K562 (cell line): Measurements from ENCODE around the gene PLXND1. TPM values are rescaled to one million over a fixed set of nuclear protein-coding genes. Genes with fewer than 3 reads are reported as not detected.

Experiments used
- BCOR ChIP-seq: fragments of 450-650 bp; IDR thresholded peaks from 2 replicates; pipeline ENCODE4 v1.6.1; 2016
- FOXM1 ChIP-seq, 2 experiments: fragments of 450-650 bp in 1 of 2; sonication (generic) in 1 of 2; formaldehyde crosslinking in 1 of 2; IDR thresholded peaks; 2 replicates each; pipeline versions ENCODE4 v1.6.1 to v1.9.0; 2017 to 2022; ENCODE audit warnings: low read depth in 2 of 2, mild to moderate bottlenecking in 2 of 2, missing genetic modification reagents in 1 of 2, moderate library complexity in 1 of 2
- GATAD2A ChIP-seq: fragments of 450-650 bp; IDR thresholded peaks from 2 replicates; pipeline ENCODE4 v1.6.1; 2017
- GMEB1 ChIP-seq: fragments of 250-450 bp; sonication (Bioruptor Pico); IDR thresholded peaks from 2 replicates; pipeline ENCODE4 v1.4.0; 2020; ENCODE audit warnings: mild to moderate bottlenecking
- GTF2A2 ChIP-seq: IDR thresholded peaks from 2 replicates; pipeline ENCODE4 v1.6.1; 2016; ENCODE audit warnings: mild to moderate bottlenecking, missing genetic modification characterization, missing compliant biosample characterization
- HLTF ChIP-seq: fragments of 450-650 bp; IDR thresholded peaks from 2 replicates; pipeline ENCODE4 v1.6.1; 2016
- KDM5B ChIP-seq: fragments of 200-600 bp; sonication (generic); IDR thresholded peaks from 2 replicates; pipeline ENCODE4 v1.6.1; 2012; ENCODE audit warnings: low read depth, mild to moderate bottlenecking, moderate library complexity, low read length, control low read depth, inconsistent platforms; ENCODE audit not compliant: insufficient replicate concordance
- KLF16 ChIP-seq: IDR thresholded peaks from 2 replicates; pipeline ENCODE4 v1.6.1; 2016; ENCODE audit warnings: antibody characterized with exemption
- NCOA1 ChIP-seq: fragments of 450-650 bp; IDR thresholded peaks from 2 replicates; pipeline ENCODE4 v1.6.1; 2016; ENCODE audit warnings: low read depth
- NR2C2 ChIP-seq, 2 experiments: fragments of 200-800 bp in 1 of 2; sonication (Bioruptor generic) in 1 of 2; sonication (generic) in 1 of 2; formaldehyde crosslinking in 1 of 2; IDR thresholded peaks; 2 replicates each; pipeline versions ENCODE4 v1.6.1 to v1.8.0; 2016 to 2022; ENCODE audit warnings: mild to moderate bottlenecking in 1 of 2, missing compliant biosample characterization in 1 of 2, missing genetic modification characterization in 1 of 2, missing genetic modification reagents in 1 of 2
- PHF21A ChIP-seq: fragments of 450-650 bp; IDR thresholded peaks from 2 replicates; pipeline ENCODE4 v1.6.1; 2017; ENCODE audit warnings: low read depth, borderline replicate concordance
- PML ChIP-seq: IDR thresholded peaks from 2 replicates; pipeline ENCODE4 v1.6.1; 2012; ENCODE audit warnings: low read length, inconsistent platforms
- POLR3A ChIP-seq: IDR thresholded peaks from 2 replicates; pipeline ENCODE4 v1.6.1; 2011; ENCODE audit warnings: borderline replicate concordance, mild to moderate bottlenecking, moderate library complexity; ENCODE audit not compliant: insufficient read length, insufficient read depth; ENCODE audit errors: extremely low read depth
- POU5F1 ChIP-seq: fragments of 150-350 bp; IDR thresholded peaks from 2 replicates; pipeline ENCODE4 v1.6.1; 2014; ENCODE audit warnings: borderline replicate concordance, low read length, low read depth, mild to moderate bottlenecking; ENCODE audit not compliant: partially characterized antibody
- PTRF ChIP-seq: fragments of 450-650 bp; IDR thresholded peaks from 2 replicates; pipeline ENCODE4 v1.6.1; 2016; ENCODE audit warnings: mild to moderate bottlenecking, missing genetic modification characterization, missing compliant biosample characterization
- RFX5 ChIP-seq: IDR thresholded peaks from 2 replicates; pipeline ENCODE4 v1.6.1; 2011; ENCODE audit warnings: low read depth, mild to moderate bottlenecking, improper control_type of control experiment, low read length
- SIRT6 ChIP-seq: IDR thresholded peaks from one replicate; pipeline ENCODE4 v1.6.1; 2012; ENCODE audit warnings: low read depth, mild to moderate bottlenecking, control low read depth, inconsistent platforms, low read length, moderate library complexity
- SMAD4 ChIP-seq: fragments of 250-450 bp; sonication (Bioruptor Pico); conservative IDR thresholded peaks from 2 replicates; pipeline ENCODE4 v1.8.0; 2021; ENCODE audit warnings: inconsistent platforms, mild to moderate bottlenecking, moderate library complexity
- SRSF3 ChIP-seq: fragments of 200-400 bp; formaldehyde crosslinking; IDR thresholded peaks from 2 replicates; pipeline ENCODE4 v1.6.1; 2016; ENCODE audit warnings: mild to moderate bottlenecking, low read length, moderate library complexity; ENCODE audit not compliant: insufficient read depth
- TCF15 ChIP-seq: fragments of 250-450 bp; sonication (Bioruptor Pico); IDR thresholded peaks from 2 replicates; pipeline ENCODE4 v1.8.0; 2022; ENCODE audit warnings: moderate library complexity, mild to moderate bottlenecking, inconsistent platforms
- ZMIZ1 ChIP-seq, 2 experiments: fragments of 150-350 bp in 1 of 2; IDR thresholded peaks; 2 replicates each; pipeline ENCODE4 v1.6.1; 2012 to 2016; ENCODE audit warnings: low read depth in 2 of 2, low read length in 2 of 2, mild to moderate bottlenecking in 1 of 2, moderate library complexity in 1 of 2
- ZNF12 ChIP-seq: sonication (generic); formaldehyde crosslinking; IDR thresholded peaks from 2 replicates; pipeline ENCODE4 v1.4.0; 2020; ENCODE audit warnings: mild to moderate bottlenecking, missing genetic modification reagents
- ZNF282 ChIP-seq: sonication (generic); formaldehyde crosslinking; IDR thresholded peaks from 2 replicates; pipeline ENCODE4 v1.8.1; 2023; ENCODE audit warnings: missing genetic modification reagents
- ZNF311 ChIP-seq: fragments of 250-450 bp; sonication (Bioruptor Pico); IDR thresholded peaks from 2 replicates; pipeline ENCODE4 v1.4.0; 2020; ENCODE audit warnings: mild to moderate bottlenecking, moderate library complexity
- ZNF589 ChIP-seq: fragments of 200-800 bp; sonication (Bioruptor generic); IDR thresholded peaks from 2 replicates; pipeline ENCODE4 v1.6.1; 2016; ENCODE audit warnings: low read depth, missing genetic modification characterization, missing compliant biosample characterization
- polyA plus RNA-seq, 8 experiments: library from polyadenylated mRNA; depleted of rRNA in 4 of 8; stranded (reverse) in 5 of 8; unstranded in 3 of 8; fragments of >200 nt; fragmentation: Nextera tagmentation in 2 of 8; fragmentation: Illumina TruSeq in 1 of 8; extraction: Ambion mirVana in 2 of 8; extraction: Trizol in 1 of 8; gene quantifications; 2 replicates each; pipeline versions ENCODE4 v1.2.1 to v1.2.3, GENCODE V29; 2011 to 2014; ENCODE audit warnings: inconsistent platforms in 1 of 8, missing spikeins in 1 of 8
- total RNA-seq, 7 experiments: library from RNA; depleted of rRNA in 6 of 7; stranded (reverse); fragments of >200 nt in 6 of 7; fragmentation: Illumina TruSeq in 2 of 7; extraction: Trizol in 2 of 7; gene quantifications; 2 replicates each; pipeline versions ENCODE4 v1.2.1 to v1.2.3, GENCODE V29; 2011 to 2021; ENCODE audit warnings: low replicate concordance in 1 of 7

Gene PLXND1
- total and polyA plus RNA-seq, 9 of the 15 experiments (the other 6 are each of a cell fraction or from before 2014, with no cell fraction given), result 0.34 to 28.8 (median 14.0) TPM

- TF ChIP-seq KDM5B (no peak), GATAD2A (no peak), SRSF3 (no peak), FOXM1 (IDR thresholded peaks at IDR 0.05; ENCODE audit: low read depth) (no peak), FOXM1 (CRISPR knock-in tag; IDR thresholded peaks at IDR 0.05; ENCODE audit: low read depth) (no peak), GMEB1 (CRISPR knock-in tag) (no peak), SMAD4 (CRISPR knock-in tag) (no peak), HLTF (no peak), POU5F1 (no peak), TCF15 (CRISPR knock-in tag) (no peak), ZNF282 (CRISPR knock-in tag) (no peak), NR2C2 (CRISPR knock-in tag; IDR thresholded peaks at IDR 0.05) (no peak), NR2C2 (tag; IDR thresholded peaks at IDR 0.05) (no peak), PML (no peak), RFX5 (no peak), PTRF (no peak), KLF16 (no peak), BCOR (no peak; the same call in none of the 2 replicates), NCOA1 (no peak), POLR3A (no peak), ZMIZ1 (IDR thresholded peaks at IDR 0.05; ENCODE audit: low read depth in 2 of 2, low read length in 2 of 2) (no peak), ZNF589 (CRISPR knock-in tag) (no peak), ZNF311 (CRISPR knock-in tag) (no peak), SIRT6 (no peak), ZNF12 (CRISPR knock-in tag) (no peak), PHF21A (no peak), GTF2A2 (tag) (no peak)
These were observed 20.4 kb downstream of the PLXND1 start (continued) for GRCh38 chr3:129585949-129586657.
